ENCODE measurements around the gene CDK6. TPM values are rescaled to one million over a fixed set of nuclear protein-coding genes. Genes with fewer than 3 reads are reported as not detected.
A peak's percentile ranks its signal among the peaks of the same experiment; 100 is the strongest.

Gene CDK6
- total RNA-seq, 1 experiment from 2014 or later, result 41.4 TPM

- H3K4me2 ChIP-seq (ENCODE audit: low read length), result peak overlapping the region; percentile 99
- H2AFZ ChIP-seq (ENCODE audit: low read depth, low read length, poor library complexity, severe bottlenecking), result peak overlapping the region; percentile 83
- ChIA-PET CTCF (no interaction called here), POLR2A (no interaction called here), RAD21 (ENCODE audit: low non-redundant PET in 1 of 2, low total read pairs in 2 of 2, uncharacterized antibody in 2 of 2, unreplicated experiment in 2 of 2) (no interaction called here)
- H3K4me1 ChIP-seq (ENCODE audit: control insufficient read depth in 1 of 2, insufficient read depth in 2 of 2, low read length in 2 of 2), result peaks cover 6 to 25% of the 10 kb centered on the region in 2 experiments
- TF ChIP-seq MAX (IDR thresholded peaks at IDR 0.05) (no peak), EGR1 (IDR thresholded peaks at IDR 0.05; ENCODE audit: low read depth) (no peak)
- TF ChIP-seq, protein P1, sequence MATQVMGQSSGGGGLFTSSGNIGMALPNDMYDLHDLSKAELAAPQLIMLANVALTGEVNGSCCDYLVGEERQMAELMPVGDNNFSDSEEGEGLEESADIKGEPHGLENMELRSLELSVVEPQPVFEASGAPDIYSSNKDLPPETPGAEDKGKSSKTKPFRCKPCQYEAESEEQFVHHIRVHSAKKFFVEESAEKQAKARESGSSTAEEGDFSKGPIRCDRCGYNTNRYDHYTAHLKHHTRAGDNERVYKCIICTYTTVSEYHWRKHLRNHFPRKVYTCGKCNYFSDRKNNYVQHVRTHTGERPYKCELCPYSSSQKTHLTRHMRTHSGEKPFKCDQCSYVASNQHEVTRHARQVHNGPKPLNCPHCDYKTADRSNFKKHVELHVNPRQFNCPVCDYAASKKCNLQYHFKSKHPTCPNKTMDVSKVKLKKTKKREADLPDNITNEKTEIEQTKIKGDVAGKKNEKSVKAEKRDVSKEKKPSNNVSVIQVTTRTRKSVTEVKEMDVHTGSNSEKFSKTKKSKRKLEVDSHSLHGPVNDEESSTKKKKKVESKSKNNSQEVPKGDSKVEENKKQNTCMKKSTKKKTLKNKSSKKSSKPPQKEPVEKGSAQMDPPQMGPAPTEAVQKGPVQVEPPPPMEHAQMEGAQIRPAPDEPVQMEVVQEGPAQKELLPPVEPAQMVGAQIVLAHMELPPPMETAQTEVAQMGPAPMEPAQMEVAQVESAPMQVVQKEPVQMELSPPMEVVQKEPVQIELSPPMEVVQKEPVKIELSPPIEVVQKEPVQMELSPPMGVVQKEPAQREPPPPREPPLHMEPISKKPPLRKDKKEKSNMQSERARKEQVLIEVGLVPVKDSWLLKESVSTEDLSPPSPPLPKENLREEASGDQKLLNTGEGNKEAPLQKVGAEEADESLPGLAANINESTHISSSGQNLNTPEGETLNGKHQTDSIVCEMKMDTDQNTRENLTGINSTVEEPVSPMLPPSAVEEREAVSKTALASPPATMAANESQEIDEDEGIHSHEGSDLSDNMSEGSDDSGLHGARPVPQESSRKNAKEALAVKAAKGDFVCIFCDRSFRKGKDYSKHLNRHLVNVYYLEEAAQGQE (IDR thresholded peaks at IDR 0.05; ENCODE audit: low read depth), result no peak
- no peak overlapping the region for H3K27ac ChIP-seq (ENCODE audit: low read depth, low read length)
- H3K79me2 ChIP-seq (ENCODE audit: insufficient read depth, low read length), result peaks cover 34% of the 10 kb centered on the region
- H3K27me3 ChIP-seq (ENCODE audit: insufficient read depth, low read length), result no peaks in the 10 kb centered on the region
- intact Hi-C loops (cut with micrococcal nuclease), result loop anchor here (2.0 to 5.0 kb wide), 2 partner anchors 205 to 218 kb away; no protein-coding TSS in a partner anchor
- H4K20me1 ChIP-seq (ENCODE audit: insufficient read depth), result no peaks in the 10 kb centered on the region
- BruUV-seq (replicated peaks), result TSS peak; percentile 39
- DNase-seq (ENCODE audit: low read depth, low spot score) (no peak), ATAC-seq (peak; percentile 0; the same call in 1 of the 2 replicates)
- H3K9me2 ChIP-seq (ENCODE audit: insufficient read depth), result no peaks in the 10 kb centered on the region
- no peaks in the 10 kb centered on the region for H3K9me3 ChIP-seq (ENCODE audit: control insufficient read depth in 1 of 2, insufficient read depth in 1 of 2, low read depth in 1 of 2, low read length in 2 of 2)
- no peaks in the 10 kb centered on the region; a peak in 1 of 4 replicates for H3K36me3 ChIP-seq (ENCODE audit: control insufficient read depth in 1 of 2, insufficient read depth in 2 of 2, low read length in 2 of 2)
- peak overlapping the region; percentile 82 for H3K9ac ChIP-seq (ENCODE audit: low read length)
- peak overlapping the region; percentile 65 to 77 for H3K4me3 ChIP-seq (replicated peaks in 1 of 2; ENCODE audit: low read depth in 1 of 2, low read length in 2 of 2)
Observed at GRCh38 chr7:92837000-92837749, 802 bp upstream of the CDK6 start.

Measured in HCT116 (cell line).